Fibroblast of skin of left biceps (primary cell): ENCODE data around the gene IFNA4.
"Not testable (repeated sequence)": the region's sequence is repeated elsewhere in the genome, so short reads cannot be mapped to it uniquely, and the experiment has no call there.

Source experiments
- DNase-seq, 2 experiments: peaks; one replicate each; pipeline ENCODE4 v3.0.0-alpha.2; 2013; ENCODE audit warnings: low read depth in 2 of 2

Gene IFNA4

DNA sequence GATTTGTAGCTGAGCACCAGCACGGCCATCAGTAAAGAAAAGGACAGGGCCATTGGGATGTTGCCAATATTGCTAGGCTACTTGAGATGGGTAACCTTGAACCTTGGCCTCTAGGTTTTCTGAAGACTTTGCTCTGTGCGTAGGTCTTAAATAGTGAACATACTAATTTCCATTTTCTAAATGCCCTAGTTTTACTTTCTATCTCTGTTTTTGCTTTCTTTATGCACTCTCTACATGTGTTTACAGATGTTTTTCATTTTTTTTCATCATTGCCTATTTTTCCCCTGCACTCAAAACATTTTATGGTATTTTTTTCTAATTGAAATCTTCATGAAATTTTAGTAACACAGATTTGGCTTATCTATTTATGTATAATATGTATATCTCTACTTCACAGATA is 20.8 kb downstream of the IFNA4 start, which contains the start of gene IFNA21:
Gene IFNA21, minus strand, starts transcription at position 101 of the 400 bp plus-strand sequence. Its CDS starts 48 bp downstream, at position 53.
- not testable (repeated sequence) for DNase-seq

GRCh38 chr9:21165516-21165915 is 21.9 kb downstream of the IFNA4 start:
- no peak for DNase-seq

GRCh38 chr9:21160178-21160577 is 27.2 kb downstream of the IFNA4 start:
- no peak for DNase-seq

DNA sequence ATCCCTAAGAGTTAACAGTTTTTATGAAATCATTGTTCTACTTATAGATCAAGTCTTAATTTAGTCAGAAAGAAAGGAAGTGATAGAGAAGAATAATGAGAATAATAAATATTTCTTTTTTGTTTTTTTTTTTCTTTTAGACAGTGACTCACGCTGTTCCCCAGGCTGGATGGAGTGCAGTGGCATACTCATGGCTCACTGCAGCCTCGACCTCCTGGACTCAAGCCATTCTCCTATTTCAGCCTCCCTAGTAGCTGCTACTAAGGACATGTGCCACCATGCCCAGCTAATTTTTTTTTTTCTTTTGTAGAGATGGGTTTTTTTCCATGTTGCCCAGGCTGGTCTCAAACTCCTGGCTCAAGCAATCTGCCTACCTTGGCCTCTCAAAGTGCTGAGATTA is 31.9 kb downstream of the IFNA4 start:
- DNase-seq, result no peak

- DNase-seq, result no peak
Measured at GRCh38 chr9:21154018-21154608, 33.3 kb downstream of the IFNA4 start.

GRCh38 chr9:21153336-21154017 is 33.9 kb downstream of the IFNA4 start:
- DNase-seq, result no peak

- no peak for DNase-seq
Measured at GRCh38 chr9:21144603-21145002, 42.8 kb downstream of the IFNA4 start.

DNA sequence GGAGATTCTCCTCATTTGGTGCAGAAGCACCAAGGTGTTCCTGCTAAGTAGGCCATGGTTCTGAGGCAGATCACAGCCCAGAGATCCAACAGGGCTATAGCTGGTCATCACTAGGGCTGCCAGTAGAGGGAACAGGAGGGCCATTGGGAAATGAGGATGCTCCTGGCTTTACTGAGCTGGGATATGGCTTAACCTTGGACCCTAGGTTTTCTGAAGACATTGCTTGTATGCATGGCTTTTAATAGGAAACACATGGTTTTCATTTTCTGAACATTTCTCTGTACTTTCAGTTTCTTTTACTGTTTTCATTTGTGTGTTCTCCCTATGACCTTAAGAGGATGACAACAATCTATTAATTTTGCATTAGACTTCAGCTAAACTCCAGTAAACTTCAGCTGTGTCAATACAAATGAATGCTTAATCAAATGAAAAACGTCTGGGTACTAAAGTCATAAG is 45.9 kb downstream of the IFNA4 start, which contains the start of gene IFNW1:
Gene IFNW1, minus strand, starts transcription at position 406 of the 456 bp plus-strand sequence. Its CDS starts 262 bp downstream, at position 144.
- no peak for DNase-seq

DNA sequence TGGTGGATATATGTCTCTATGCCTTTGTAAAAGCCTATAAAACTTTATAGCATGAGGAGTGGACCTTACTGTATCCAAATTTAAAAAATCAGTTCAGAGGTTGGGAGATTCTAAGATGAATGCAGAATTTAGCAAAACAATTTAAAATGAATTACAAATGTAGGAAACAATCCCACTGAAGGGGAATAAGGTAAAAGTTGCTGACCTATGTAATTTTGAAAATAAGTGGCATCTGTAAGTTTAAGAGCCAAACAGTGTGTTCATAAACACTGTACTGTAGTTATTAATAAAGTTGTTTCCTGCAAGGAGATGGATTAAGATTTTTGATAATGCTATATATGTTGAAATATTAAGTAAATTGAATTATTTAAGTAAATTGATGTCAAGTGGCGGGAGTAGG is 50.4 kb downstream of the IFNA4 start:
- no peak for DNase-seq
